Glomerular endothelial cell (primary cell): ENCODE data around the gene MVB12B. TPM values are rescaled to one million over a fixed set of nuclear protein-coding genes. Genes with fewer than 3 reads are reported as not detected.
"Not testable (repeated sequence)": the region's sequence is repeated elsewhere in the genome, so short reads cannot be mapped to it uniquely, and the experiment has no call there.

Source experiments
- DNase-seq: peaks from one replicate; pipeline ENCODE4 v3.0.0-alpha.2; 2011; ENCODE audit warnings: low read depth, low spot score; ENCODE audit errors: extremely low read depth
- total RNA-seq: library from RNA; depleted of rRNA; stranded (reverse); fragments of >200 nt; gene quantifications from 2 replicates; pipeline ENCODE4 v1.2.3, GENCODE V29; 2015

MVB12B gene
- total RNA-seq, 1 donor from 2014 or later = 11.4 TPM

- DNase-seq = no peak
Measured at GRCh38 chr9:126527109-126527825, 200.6 kb downstream of the MVB12B start.

GRCh38 chr9:126528111-126528510 is 201.5 kb downstream of the MVB12B start:
- DNase-seq = no peak

- no peak for DNase-seq
Measured at GRCh38 chr9:126528915-126529314, 202.3 kb downstream of the MVB12B start.

GRCh38 chr9:126531035-126531571 is 204.5 kb downstream of the MVB12B start:
- DNase-seq = no peak

- DNase-seq = no peak
Measured at GRCh38 chr9:126531591-126531990, 205.0 kb downstream of the MVB12B start.

- no peak for DNase-seq
Measured at GRCh38 chr9:126532019-126532462, 205.4 kb downstream of the MVB12B start.

GRCh38 chr9:126532489-126532888 is 205.9 kb downstream of the MVB12B start:
- DNase-seq = no peak

GRCh38 chr9:126532951-126533925 is 206.6 kb downstream of the MVB12B start:
- no peak for DNase-seq

- no peak for DNase-seq
Measured at GRCh38 chr9:126533926-126534310, 207.3 kb downstream of the MVB12B start.

- no peak for DNase-seq
Measured at GRCh38 chr9:126534431-126535186, 208.0 kb downstream of the MVB12B start.

- DNase-seq = no peak
Measured at GRCh38 chr9:126536131-126536530, 209.5 kb downstream of the MVB12B start.

- no peak for DNase-seq
Measured at GRCh38 chr9:126536841-126537465, 210.3 kb downstream of the MVB12B start.

GRCh38 chr9:126538550-126538949 is 211.9 kb downstream of the MVB12B start:
- DNase-seq = no peak

- DNase-seq = not testable (repeated sequence)
Measured at GRCh38 chr9:126540398-126540797, 213.8 kb downstream of the MVB12B start.

GRCh38 chr9:126543490-126543889 is 216.9 kb downstream of the MVB12B start:
- DNase-seq = no peak

- no peak for DNase-seq
Measured at GRCh38 chr9:126545106-126545505, 218.5 kb downstream of the MVB12B start.

GRCh38 chr9:126546036-126546435 is 219.4 kb downstream of the MVB12B start:
- no peak for DNase-seq

GRCh38 chr9:126548312-126548711 is 221.7 kb downstream of the MVB12B start:
- DNase-seq = no peak

- no peak for DNase-seq
Measured at GRCh38 chr9:126549246-126550006, 222.8 kb downstream of the MVB12B start.
